SK-N-SH treated with all-trans-retinoic acid at 6 μM for 48 hours (cell line): ENCODE measurements around the gene BUD13.

Experiments used
- SNAI2 ChIP-seq: fragments of 250-450 bp; sonication (Bioruptor Pico); IDR thresholded peaks from 2 replicates; pipeline ENCODE4 v1.5.0; 2020; ENCODE audit warnings: mild to moderate bottlenecking, moderate library complexity
- ZC3H10 ChIP-seq: fragments of 250-450 bp; sonication (Bioruptor Pico); IDR thresholded peaks from 2 replicates; pipeline ENCODE4 v1.5.1; 2021; ENCODE audit warnings: mild to moderate bottlenecking, moderate library complexity

DNA sequence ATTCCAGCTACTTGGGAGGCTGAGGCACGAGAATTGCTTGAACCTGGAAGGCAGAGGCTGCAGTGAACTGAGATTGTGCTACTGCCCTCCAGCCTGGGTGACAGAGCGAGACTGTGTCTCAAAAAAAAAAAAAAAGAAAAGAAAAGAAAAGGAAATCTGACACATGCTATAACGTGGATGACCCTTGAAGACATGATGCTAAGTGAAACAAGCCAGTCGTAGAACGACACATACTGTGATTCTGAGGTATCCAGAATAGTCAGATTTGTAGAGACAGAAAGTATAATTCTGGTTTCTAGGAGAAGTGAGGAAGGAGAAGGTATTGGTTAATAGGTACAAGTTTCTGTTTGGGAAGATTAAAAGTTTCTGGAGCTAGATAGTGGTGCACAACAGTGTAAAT is 25.6 kb upstream of the BUD13 start:
- TF ChIP-seq ZC3H10 (CRISPR knock-in tag) (no peak), SNAI2 (CRISPR knock-in tag) (no peak)
